Dermis blood vessel endothelial cell (primary cell): ENCODE results near the gene PKNOX1. TPM values are rescaled to one million over a fixed set of nuclear protein-coding genes. Genes with fewer than 3 reads are reported as not detected.
"Not testable (repeated sequence)": the region's sequence is repeated elsewhere in the genome, so short reads cannot be mapped to it uniquely, and the experiment has no call there.

Experiments used
- DNase-seq: peaks from one replicate; pipeline ENCODE4 v3.0.0; 2010
- total RNA-seq: library from RNA; depleted of rRNA; stranded (reverse); fragments of >200 nt; gene quantifications from 2 replicates; pipeline ENCODE4 v1.2.3, GENCODE V29; 2014

PKNOX1 gene
- total RNA-seq, 1 donor from 2014 or later = 7.8 TPM

DNA sequence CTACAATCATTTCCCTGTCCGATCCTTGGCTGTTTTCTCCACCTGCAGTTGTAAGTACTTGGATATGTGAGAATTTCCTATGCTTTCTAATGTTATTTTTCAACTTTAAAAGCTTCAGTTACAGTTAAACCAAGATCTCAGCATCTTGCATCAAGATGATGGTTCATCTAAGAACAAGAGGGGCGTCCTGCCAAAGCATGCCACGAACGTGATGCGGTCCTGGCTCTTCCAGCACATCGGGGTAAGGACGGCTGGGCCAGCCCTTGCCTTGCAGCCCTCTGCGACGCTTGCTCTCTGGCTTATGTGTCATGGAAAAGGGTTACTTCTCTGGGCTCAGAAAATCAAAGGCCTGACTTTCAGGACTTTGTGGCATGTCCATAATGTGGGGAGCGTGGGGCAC is 46.8 kb downstream of the PKNOX1 start:
- DNase-seq = no peak

- no peak for DNase-seq
Observed at GRCh38 chr21:43021756-43022600, 47.6 kb downstream of the PKNOX1 start.

GRCh38 chr21:43023175-43023574 is 48.8 kb downstream of the PKNOX1 start:
- no peak for DNase-seq

DNA sequence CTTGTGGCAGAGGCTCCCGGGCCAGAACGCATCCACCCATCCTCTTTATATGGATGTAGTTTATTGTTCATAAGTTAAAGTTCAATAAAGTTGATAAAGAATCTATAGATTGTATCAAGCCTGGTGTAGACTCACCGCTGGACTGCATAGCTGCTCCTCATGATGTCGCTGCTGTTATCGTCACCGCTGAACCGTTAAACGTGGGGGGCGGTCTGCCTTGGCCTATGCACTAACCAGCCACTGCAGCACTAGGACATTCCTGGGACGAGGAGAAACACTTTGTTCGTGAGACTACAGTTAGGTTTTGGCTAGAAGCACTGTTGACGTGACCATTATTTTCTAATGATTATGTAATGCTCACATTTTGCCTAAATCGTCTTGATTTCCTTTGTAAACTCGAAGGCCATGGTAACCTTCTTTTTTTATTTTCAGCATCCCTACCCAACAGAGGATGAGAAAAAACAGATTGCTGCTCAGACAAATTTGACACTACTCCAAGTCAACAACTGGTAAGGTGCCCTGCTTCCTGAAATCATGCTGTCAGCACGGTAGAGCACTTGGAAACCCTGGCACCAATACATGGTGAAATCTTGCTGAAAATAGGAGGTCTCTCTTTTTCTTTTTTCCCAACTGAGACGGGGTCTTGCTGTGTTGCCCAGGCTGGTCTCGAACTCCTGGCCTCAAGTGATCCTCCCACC is 50.2 kb downstream of the PKNOX1 start:
- no peak for DNase-seq

DNA sequence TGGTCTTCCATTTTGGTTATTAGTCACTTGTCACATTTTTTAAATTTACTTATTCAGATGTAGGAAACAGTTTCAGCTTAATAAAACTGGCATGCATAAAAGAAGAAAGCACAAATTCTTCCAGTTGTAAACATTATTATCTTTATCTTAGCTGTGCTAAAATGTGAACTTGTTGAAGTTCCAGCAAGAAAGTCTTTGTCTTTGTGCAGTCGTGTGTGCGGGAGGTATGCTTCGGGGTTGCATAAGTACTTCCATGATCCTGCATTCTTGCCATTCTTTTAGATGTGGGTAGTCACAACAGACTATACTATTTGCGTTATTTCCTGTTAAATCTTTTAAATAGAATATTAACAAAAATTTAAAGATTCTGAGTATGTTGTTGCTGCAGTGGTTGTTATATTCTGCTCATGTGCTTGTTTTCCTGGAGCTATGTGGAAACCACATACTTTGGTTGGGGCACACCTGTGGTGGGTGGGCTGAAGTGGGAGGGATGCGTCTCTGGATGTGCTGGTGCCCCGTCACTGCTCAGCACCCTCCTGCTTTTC is 51.3 kb downstream of the PKNOX1 start:
- no peak for DNase-seq

DNA sequence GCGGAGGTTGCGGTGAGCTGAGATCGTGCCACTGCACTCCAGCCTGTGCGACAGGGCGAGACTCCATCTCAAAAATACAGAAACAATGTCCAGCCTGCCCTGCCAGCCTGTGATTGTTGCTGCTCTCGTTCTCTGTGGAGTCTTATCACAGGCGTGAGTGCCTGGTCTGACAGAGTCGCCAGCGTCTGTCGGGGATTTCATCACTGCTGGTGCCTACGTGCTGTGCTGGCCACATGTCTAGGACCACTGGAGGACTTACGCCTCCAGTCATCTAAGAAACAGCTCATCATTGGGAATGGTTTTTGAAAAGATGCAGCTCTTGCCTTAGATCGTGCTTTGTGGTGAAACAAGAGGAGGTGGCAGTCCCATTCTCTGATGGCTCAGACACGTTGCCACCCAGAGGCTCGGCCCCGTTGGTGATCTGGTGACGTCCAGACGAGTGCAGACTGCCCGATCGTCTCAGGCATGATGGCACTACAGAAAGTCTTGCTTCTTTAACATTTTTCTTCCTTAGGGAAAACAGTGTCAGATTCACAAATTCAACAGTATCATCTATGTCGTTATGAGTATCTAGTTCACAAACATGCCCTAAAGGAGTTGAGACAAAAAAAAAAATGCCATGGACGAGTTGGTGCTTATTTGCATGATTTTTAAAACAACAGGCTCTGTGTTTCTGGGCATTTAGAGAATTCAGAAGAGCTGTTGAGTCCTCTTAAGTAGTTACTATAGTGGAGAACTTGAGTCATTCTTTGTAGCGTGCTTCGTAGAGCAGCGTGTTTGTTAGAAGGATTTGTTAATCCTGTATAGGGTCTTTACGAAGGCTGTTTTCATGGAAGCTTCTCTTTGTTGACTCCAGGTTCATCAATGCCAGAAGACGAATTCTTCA is 53.7 kb downstream of the PKNOX1 start:
- DNase-seq = no peak

DNA sequence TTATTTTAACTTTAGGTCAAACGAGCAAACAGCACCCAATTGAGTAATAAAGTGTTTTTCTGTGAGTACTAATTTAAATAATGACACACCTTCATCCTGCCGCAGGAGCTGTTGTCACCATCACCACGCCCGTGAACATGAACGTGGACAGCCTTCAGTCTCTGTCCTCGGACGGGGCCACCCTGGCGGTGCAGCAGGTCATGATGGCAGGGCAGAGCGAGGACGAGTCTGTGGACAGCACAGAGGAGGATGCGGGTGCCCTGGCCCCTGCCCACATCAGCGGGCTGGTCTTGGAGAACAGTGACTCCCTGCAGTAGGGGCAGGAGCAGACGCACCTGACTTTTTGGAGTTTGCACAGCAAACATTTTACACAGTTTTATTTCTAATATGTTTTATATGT is 55.4 kb downstream of the PKNOX1 start:
- no peak for DNase-seq

GRCh38 chr21:43031121-43031619 is 56.8 kb downstream of the PKNOX1 start:
- DNase-seq = no peak

GRCh38 chr21:43034101-43034500 is 59.7 kb downstream of the PKNOX1 start:
- DNase-seq = peak; percentile 21

- DNase-seq = no peak
Observed at GRCh38 chr21:43034826-43035225, 60.5 kb downstream of the PKNOX1 start.

GRCh38 chr21:43036889-43037288 is 62.5 kb downstream of the PKNOX1 start:
- not testable (repeated sequence) for DNase-seq

DNA sequence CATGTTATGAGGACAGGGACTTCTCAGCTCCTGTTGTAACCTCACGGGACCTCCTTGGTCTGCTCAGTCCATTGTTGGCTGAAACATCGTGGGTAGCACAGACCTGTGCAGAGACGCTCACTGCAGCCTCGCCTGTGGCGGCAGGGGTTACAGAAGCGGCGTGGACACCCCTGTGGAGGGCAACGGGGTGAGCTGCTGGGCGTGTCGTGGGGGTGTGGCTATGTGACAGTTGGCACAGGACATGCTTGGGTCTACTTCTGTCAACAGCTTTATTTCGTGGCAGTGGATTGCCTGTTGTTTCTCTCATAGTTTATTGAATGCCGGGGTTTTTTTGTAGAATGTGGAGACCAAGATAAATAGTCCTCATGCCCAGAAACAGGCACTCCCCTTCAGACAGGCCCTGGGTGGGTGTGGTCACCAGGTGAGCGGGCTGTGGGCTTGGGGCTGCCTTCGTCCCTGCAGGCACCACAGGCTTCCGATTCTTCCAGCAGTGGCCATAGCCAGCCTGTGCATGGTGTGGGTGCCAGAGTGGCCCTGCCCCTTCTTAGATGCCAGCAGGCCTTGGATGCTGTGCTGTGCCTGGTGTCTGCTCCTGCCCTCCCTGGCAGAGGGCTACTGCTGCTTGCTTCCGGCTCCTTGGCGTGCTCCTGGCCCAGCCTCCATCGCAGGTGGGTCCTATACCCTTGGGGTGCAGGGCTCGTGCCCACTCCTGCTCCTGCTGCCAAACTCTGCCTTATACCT is 63.7 kb downstream of the PKNOX1 start:
- DNase-seq = not testable (repeated sequence)

- DNase-seq = not testable (repeated sequence)
Observed at GRCh38 chr21:43038659-43039044, 64.3 kb downstream of the PKNOX1 start.

GRCh38 chr21:43042169-43042568 is 67.8 kb downstream of the PKNOX1 start:
- not testable (repeated sequence) for DNase-seq

GRCh38 chr21:43043291-43043690 is 68.9 kb downstream of the PKNOX1 start:
- not testable (repeated sequence) for DNase-seq

DNA sequence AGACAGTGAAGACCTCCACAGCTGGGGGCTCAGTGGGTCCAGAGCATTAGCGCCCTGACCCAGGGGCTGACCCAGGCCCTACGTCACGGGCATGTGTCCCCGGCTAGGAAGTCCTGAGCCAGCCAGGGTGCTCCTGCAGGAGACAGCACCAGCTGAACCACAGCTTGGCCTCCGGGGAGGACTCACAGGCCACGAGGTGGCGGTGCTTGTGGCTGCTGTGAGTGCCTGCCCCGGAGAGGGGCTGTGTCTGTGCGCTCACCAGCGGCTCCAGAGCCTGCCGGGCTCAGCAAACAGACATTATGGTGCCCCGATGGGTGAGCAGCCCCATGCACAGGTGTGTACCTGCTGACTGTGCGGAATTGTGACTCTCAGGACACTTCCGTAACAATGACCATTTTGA is 70.2 kb downstream of the PKNOX1 start:
- DNase-seq = not testable (repeated sequence)

DNA sequence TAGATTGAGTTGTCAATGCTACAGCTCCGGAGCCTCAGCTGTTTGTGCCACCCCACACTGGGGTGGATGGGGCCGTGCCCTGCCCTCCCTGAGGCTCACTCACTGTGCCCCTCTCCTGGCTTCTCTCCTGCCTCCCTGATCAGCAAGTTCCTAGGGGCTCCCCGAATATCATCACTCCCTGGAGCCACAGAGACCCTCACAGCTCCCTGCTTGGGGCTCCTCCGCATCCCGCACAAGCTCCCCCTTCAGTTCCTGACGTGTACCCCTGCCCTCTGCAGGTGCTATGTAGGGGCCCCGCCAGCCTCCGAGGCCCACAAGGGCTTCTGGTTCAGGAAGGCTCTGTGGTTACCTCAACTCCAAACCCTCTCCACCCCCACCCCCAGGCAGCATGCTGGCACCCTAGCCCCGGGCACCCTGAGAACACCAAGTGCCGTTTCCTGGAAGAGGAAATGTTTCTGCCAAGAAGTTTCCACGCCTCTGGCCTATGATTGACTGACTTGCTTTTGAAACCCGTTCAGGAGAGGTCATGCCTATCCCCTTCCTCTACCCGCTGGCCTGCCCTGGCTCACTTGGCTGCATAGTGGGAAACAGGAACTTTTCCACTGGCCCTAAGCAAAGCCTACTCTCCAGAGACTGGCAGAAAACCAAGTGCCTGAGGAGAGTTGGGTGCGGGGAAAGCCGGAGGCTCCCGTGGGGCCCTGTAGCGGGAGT is 71.0 kb downstream of the PKNOX1 start:
- DNase-seq = not testable (repeated sequence)

DNA sequence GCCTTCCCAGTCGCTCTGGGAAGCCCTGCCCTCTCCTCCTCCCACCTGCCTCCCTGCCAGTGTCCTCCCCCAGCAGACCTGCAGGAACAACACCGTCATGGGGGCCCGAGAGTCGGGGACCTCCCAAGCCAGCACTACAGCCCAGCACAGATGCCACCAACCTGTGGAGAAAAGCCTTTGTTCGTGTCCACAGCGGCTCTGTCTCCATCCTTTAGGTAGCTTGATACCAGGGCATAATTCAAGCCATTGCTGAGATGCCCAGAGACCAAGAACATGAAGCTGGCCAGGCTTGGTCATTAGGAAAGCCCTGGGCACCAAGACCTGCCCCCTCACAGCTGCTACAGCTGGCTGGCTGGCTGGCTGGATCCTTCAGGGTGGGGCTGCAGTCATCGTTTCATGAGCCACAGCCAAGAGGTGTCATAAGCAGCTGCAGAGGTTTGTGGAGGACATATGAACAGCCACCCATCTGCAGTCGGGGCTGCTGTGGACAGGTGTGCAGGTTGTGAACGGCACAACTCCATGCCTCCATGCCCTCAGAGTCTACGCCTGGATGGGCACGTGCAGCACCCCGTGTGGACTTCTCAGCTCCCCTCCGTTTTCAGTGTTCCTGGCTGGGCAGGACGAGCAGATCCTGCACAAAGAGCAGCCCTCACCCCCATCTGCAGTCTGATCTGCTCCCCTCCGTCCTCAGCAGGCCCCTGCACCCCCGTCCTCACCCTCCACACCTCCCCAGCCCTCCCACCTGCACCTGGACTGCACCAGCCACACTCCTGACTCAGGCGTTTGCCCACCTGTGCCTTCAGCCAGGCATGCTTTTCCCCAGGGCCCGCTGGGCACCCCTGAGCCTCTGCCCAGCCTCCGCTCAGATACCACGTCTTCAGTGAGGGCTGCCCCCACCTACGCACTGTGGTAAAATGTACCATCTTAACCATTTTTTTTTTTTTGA is 71.8 kb downstream of the PKNOX1 start:
- DNase-seq = not testable (repeated sequence)

GRCh38 chr21:43053112-43053511 is 78.8 kb downstream of the PKNOX1 start:
- not testable (repeated sequence) for DNase-seq
